HAP-1 (cell line): Measurements from ENCODE around the gene MRPL50.

Source experiments
- DNase-seq, 2 experiments: peaks; one replicate each; pipeline ENCODE4 v3.0.0-alpha.2; 2016 to 2020; ENCODE audit warnings: low spot score in 2 of 2
- H3K27me3 ChIP-seq: fragments of 250-450 bp; sonication (Bioruptor Pico); 2 replicates; pipeline ENCODE4 v1.5.1; 2020; ENCODE audit warnings: low read depth, mild to moderate bottlenecking, moderate library complexity
- H3K36me3 ChIP-seq: fragments of 250-450 bp; sonication (Bioruptor Pico); replicated peaks from 2 replicates; pipeline ENCODE4 v1.5.1; 2020; ENCODE audit warnings: mild to moderate bottlenecking
- H3K4me1 ChIP-seq: fragments of 250-450 bp; sonication (Bioruptor Pico); 2 replicates; pipeline ENCODE4 v1.5.1; 2020; ENCODE audit warnings: mild to moderate bottlenecking
- H3K4me3 ChIP-seq: fragments of 250-450 bp; sonication (Bioruptor Pico); 2 replicates; pipeline ENCODE4 v1.5.1; 2020; ENCODE audit warnings: mild to moderate bottlenecking, moderate library complexity
- H3K9me3 ChIP-seq: fragments of 250-450 bp; sonication (Bioruptor Pico); 2 replicates; pipeline ENCODE4 v1.5.1; 2020; ENCODE audit warnings: mild to moderate bottlenecking, moderate library complexity
- in situ Hi-C: fragments of 300-500 bp; cut with MboI; formaldehyde crosslinking; loops from 3 replicates; pipeline ENCODE4 v1.14.3; 2020; ENCODE audit warnings: low sequenced_read_pairs, inconsistent platforms, mixed read lengths

The MRPL50 gene

GRCh38 chr9:101432171-101432570 is 33.8 kb upstream of the MRPL50 start:
- Histone ChIP-seq H3K4me1 (no peaks in the 10 kb centered on the region), H3K36me3 (no peaks in the 10 kb centered on the region), H3K27me3 (peaks cover 10% of the 10 kb centered on the region), H3K9me3 (no peaks in the 10 kb centered on the region), H3K4me3 (no peak overlapping the region)
- no peak for DNase-seq
- in situ Hi-C loops = no loop called here

GRCh38 chr9:101429736-101430135 is 31.3 kb upstream of the MRPL50 start:
- no peak overlapping the region for H3K4me3 ChIP-seq
- no peaks in the 10 kb centered on the region for H3K36me3 ChIP-seq
- H3K4me1 ChIP-seq = no peaks in the 10 kb centered on the region
- peaks cover 5% of the 10 kb centered on the region for H3K27me3 ChIP-seq
- DNase-seq = no peak
- H3K9me3 ChIP-seq = no peaks in the 10 kb centered on the region
- in situ Hi-C loops = no loop called here

GRCh38 chr9:101428909-101429308 is 30.5 kb upstream of the MRPL50 start:
- Histone ChIP-seq H3K36me3 (no peaks in the 10 kb centered on the region), H3K4me3 (no peak overlapping the region), H3K27me3 (peaks cover 5% of the 10 kb centered on the region), H3K4me1 (no peaks in the 10 kb centered on the region), H3K9me3 (no peaks in the 10 kb centered on the region)
- no peak for DNase-seq
- in situ Hi-C loops = no loop called here

- Histone ChIP-seq H3K9me3 (no peaks in the 10 kb centered on the region), H3K4me3 (no peak overlapping the region), H3K36me3 (no peaks in the 10 kb centered on the region), H3K4me1 (no peaks in the 10 kb centered on the region), H3K27me3 (peaks cover 5% of the 10 kb centered on the region)
- in situ Hi-C loops = no loop called here
- no peak for DNase-seq
Measured at GRCh38 chr9:101427957-101428655, 29.7 kb upstream of the MRPL50 start.

GRCh38 chr9:101427358-101427757 is 28.9 kb upstream of the MRPL50 start:
- DNase-seq = no peak
- Histone ChIP-seq H3K27me3 (peaks cover 5% of the 10 kb centered on the region), H3K4me1 (no peaks in the 10 kb centered on the region), H3K4me3 (no peak overlapping the region), H3K9me3 (no peaks in the 10 kb centered on the region), H3K36me3 (no peaks in the 10 kb centered on the region)
- in situ Hi-C loops = no loop called here

GRCh38 chr9:101421653-101422065 is 23.2 kb upstream of the MRPL50 start:
- Histone ChIP-seq H3K9me3 (no peaks in the 10 kb centered on the region), H3K36me3 (no peaks in the 10 kb centered on the region), H3K4me3 (no peak overlapping the region), H3K4me1 (no peaks in the 10 kb centered on the region), H3K27me3 (peaks cover 4% of the 10 kb centered on the region)
- in situ Hi-C loops = no loop called here
- DNase-seq = no peak

- Histone ChIP-seq H3K27me3 (no peaks in the 10 kb centered on the region; the same call in none of the 2 replicates), H3K9me3 (no peaks in the 10 kb centered on the region), H3K36me3 (no peaks in the 10 kb centered on the region), H3K4me1 (no peaks in the 10 kb centered on the region), H3K4me3 (no peak overlapping the region)
- in situ Hi-C loops = no loop called here
- DNase-seq = no peak
Measured at GRCh38 chr9:101419863-101420262, 21.4 kb upstream of the MRPL50 start.

- in situ Hi-C loops = no loop called here
- Histone ChIP-seq H3K4me1 (no peaks in the 10 kb centered on the region), H3K36me3 (no peaks in the 10 kb centered on the region), H3K27me3 (no peaks in the 10 kb centered on the region; the same call in none of the 2 replicates), H3K4me3 (no peak overlapping the region), H3K9me3 (no peaks in the 10 kb centered on the region)
- no peak for DNase-seq
Measured at GRCh38 chr9:101418518-101419430, 20.4 kb upstream of the MRPL50 start.

- no peaks in the 10 kb centered on the region for H3K4me1 ChIP-seq
- DNase-seq = no peak
- in situ Hi-C loops = no loop called here
- H3K4me3 ChIP-seq = no peak overlapping the region
- no peaks in the 10 kb centered on the region for H3K36me3 ChIP-seq
- no peaks in the 10 kb centered on the region; the same call in none of the 2 replicates for H3K27me3 ChIP-seq
- no peaks in the 10 kb centered on the region for H3K9me3 ChIP-seq
Measured at GRCh38 chr9:101417977-101418376, 19.6 kb upstream of the MRPL50 start.

GRCh38 chr9:101417389-101417788 is 19.0 kb upstream of the MRPL50 start:
- no peak for DNase-seq
- H3K27me3 ChIP-seq = no peaks in the 10 kb centered on the region; the same call in none of the 2 replicates
- in situ Hi-C loops = no loop called here
- no peaks in the 10 kb centered on the region for H3K9me3 ChIP-seq
- no peaks in the 10 kb centered on the region for H3K4me1 ChIP-seq
- no peak overlapping the region for H3K4me3 ChIP-seq
- no peaks in the 10 kb centered on the region for H3K36me3 ChIP-seq

- no peak for DNase-seq
- no peaks in the 10 kb centered on the region for H3K36me3 ChIP-seq
- no peaks in the 10 kb centered on the region for H3K4me1 ChIP-seq
- in situ Hi-C loops = no loop called here
- H3K27me3 ChIP-seq = no peaks in the 10 kb centered on the region; the same call in none of the 2 replicates
- H3K4me3 ChIP-seq = no peak overlapping the region
- H3K9me3 ChIP-seq = peaks cover 10% of the 10 kb centered on the region
Measured at GRCh38 chr9:101415578-101415977, 17.2 kb upstream of the MRPL50 start.

- Histone ChIP-seq H3K9me3 (peaks cover 14% of the 10 kb centered on the region), H3K4me1 (no peaks in the 10 kb centered on the region), H3K4me3 (no peak overlapping the region), H3K36me3 (no peaks in the 10 kb centered on the region), H3K27me3 (no peaks in the 10 kb centered on the region; the same call in none of the 2 replicates)
- no peak for DNase-seq
- in situ Hi-C loops = no loop called here
Measured at GRCh38 chr9:101414839-101415238, 16.4 kb upstream of the MRPL50 start.

- Histone ChIP-seq H3K9me3 (peaks cover 35% of the 10 kb centered on the region), H3K27me3 (no peaks in the 10 kb centered on the region), H3K4me3 (no peak overlapping the region), H3K36me3 (peaks cover 46% of the 10 kb centered on the region), H3K4me1 (no peaks in the 10 kb centered on the region)
- no peak for DNase-seq
- in situ Hi-C loops = no loop called here
Measured at GRCh38 chr9:101409079-101409477, 10.7 kb upstream of the MRPL50 start.
